ENCODE results near the gene BTNL9.

The BTNL9 gene

GRCh38 chr5:181076920-181077319 lies 36.9 kb downstream of the BTNL9 start:
- no peaks in the 10 kb centered on the region for H3K4me1 ChIP-seq (ENCODE audit: control insufficient read depth, low read depth, low read length)
- H3K27ac ChIP-seq (ENCODE audit: low read depth, low read length): no peak overlapping the region
- H3K4me3 ChIP-seq (ENCODE audit: low read length): no peak overlapping the region
- H3K36me3 ChIP-seq (ENCODE audit: control insufficient read depth, insufficient read depth, low read length): no peaks in the 10 kb centered on the region
- H4K8ac ChIP-seq (ENCODE audit: low read depth, low read length): no peak overlapping the region
- no peak overlapping the region for H3K9ac ChIP-seq (ENCODE audit: low read length)
- no peak overlapping the region for H3K4me2 ChIP-seq (ENCODE audit: low read length)
- no peak overlapping the region for H2BK15ac ChIP-seq (replicated peaks; ENCODE audit: low read depth)
- H3K27me3 ChIP-seq (ENCODE audit: insufficient read depth, low read length, poor library complexity): no peaks in the 10 kb centered on the region
- H3K79me1 ChIP-seq (ENCODE audit: low read length): no peaks in the 10 kb centered on the region
- H3K18ac ChIP-seq (ENCODE audit: low read length): no peak overlapping the region
- no peak for DNase-seq
- no peaks in the 10 kb centered on the region for H3K79me2 ChIP-seq (ENCODE audit: control insufficient read depth, insufficient read depth, low read length)
- H4K5ac ChIP-seq (ENCODE audit: low read length): no peak overlapping the region
- no peak overlapping the region for H3K23ac ChIP-seq (ENCODE audit: low read length)
- H2AK5ac ChIP-seq (ENCODE audit: low read length): no peak overlapping the region
- H2BK120ac ChIP-seq (ENCODE audit: low read depth, low read length): no peak overlapping the region
- no peak overlapping the region for H3K56ac ChIP-seq (ENCODE audit: low read length)
- H2BK5ac ChIP-seq (ENCODE audit: low read length): no peak overlapping the region
- no peak overlapping the region for H3K4ac ChIP-seq (ENCODE audit: low read depth, low read length)

DNA sequence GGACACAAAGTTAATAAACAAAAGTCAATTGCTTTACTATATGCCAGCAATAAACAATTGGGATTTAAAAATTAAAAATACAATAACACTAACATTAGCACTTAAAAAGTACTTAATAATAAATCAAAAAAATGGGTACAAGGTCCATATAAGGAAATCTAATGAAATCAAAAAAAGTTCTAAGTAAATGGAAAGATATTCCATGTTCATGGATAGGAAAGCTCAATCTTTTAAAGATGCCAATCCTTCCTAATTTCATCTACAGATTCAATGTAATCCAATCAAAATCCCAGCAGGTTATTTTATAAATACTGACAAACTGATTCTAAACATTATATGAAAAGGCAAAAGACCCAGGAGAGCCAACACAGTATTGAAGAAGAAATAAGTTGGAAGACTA lies 41.9 kb downstream of the BTNL9 start:
- DNase-seq: no peak
- Histone ChIP-seq H4K5ac (ENCODE audit: low read length) (no peak overlapping the region), H3K79me1 (ENCODE audit: low read length) (no peaks in the 10 kb centered on the region), H2BK15ac (replicated peaks; ENCODE audit: low read depth) (no peak overlapping the region), H4K8ac (ENCODE audit: low read depth, low read length) (no peak overlapping the region), H3K4me3 (ENCODE audit: low read length) (no peak overlapping the region), H3K27ac (ENCODE audit: low read depth, low read length) (no peak overlapping the region), H3K4ac (ENCODE audit: low read depth, low read length) (no peak overlapping the region), H3K27me3 (ENCODE audit: insufficient read depth, low read length, poor library complexity) (no peaks in the 10 kb centered on the region), H3K23ac (ENCODE audit: low read length) (no peak overlapping the region), H3K4me2 (ENCODE audit: low read length) (no peak overlapping the region), H3K36me3 (ENCODE audit: control insufficient read depth, insufficient read depth, low read length) (no peaks in the 10 kb centered on the region), H3K4me1 (ENCODE audit: control insufficient read depth, low read depth, low read length) (no peaks in the 10 kb centered on the region), H3K9ac (ENCODE audit: low read length) (no peak overlapping the region), H2BK120ac (ENCODE audit: low read depth, low read length) (no peak overlapping the region), H2BK5ac (ENCODE audit: low read length) (no peak overlapping the region), H3K18ac (ENCODE audit: low read length) (no peak overlapping the region), H2AK5ac (ENCODE audit: low read length) (no peak overlapping the region), H3K79me2 (ENCODE audit: control insufficient read depth, insufficient read depth, low read length) (no peaks in the 10 kb centered on the region), H3K56ac (ENCODE audit: low read length) (no peak overlapping the region)

DNA sequence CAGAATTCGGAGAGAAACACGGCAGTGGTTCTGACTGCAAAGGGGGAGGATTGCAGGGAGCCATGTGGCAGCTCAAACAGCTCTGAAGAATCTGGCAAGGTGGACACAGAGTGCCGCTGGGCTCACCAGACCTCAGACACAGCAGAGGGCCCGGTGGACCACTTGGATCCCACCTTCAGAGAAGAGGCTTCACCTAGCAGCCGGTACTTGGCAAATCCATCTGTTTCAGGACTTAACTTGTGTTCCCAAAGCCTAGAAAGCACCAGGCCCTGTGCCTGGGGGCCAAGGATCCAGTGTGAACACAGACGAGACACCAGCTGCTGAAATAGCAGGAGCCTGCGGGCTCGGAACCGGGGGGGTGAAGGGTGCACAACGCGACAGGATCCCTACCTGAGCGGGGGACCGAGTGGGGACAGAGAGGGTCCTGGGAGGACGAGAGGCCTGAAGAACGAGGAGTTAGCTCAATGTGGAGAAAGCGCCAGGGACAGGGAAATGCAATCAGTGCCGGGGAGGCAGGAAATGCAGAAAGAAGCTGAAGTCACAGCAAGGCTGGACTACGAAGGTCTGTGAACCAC lies 44.6 kb downstream of the BTNL9 start:
- H3K4me1 ChIP-seq (ENCODE audit: control insufficient read depth, low read depth, low read length): no peaks in the 10 kb centered on the region
- peak; percentile 19 for DNase-seq
- H3K4ac ChIP-seq (ENCODE audit: low read depth, low read length): no peak overlapping the region
- peak overlapping the region; percentile 39 for H3K56ac ChIP-seq (ENCODE audit: low read length)
- no peak overlapping the region for H3K23ac ChIP-seq (ENCODE audit: low read length)
- WGBS (ENCODE audit: extremely low coverage, insufficient coverage, low lambda C conversion rate): no CpG with 5 or more reads among the region's 18 CpGs
- no peak overlapping the region for H2BK120ac ChIP-seq (ENCODE audit: low read depth, low read length)
- no peaks in the 10 kb centered on the region for H3K79me1 ChIP-seq (ENCODE audit: low read length)
- peak overlapping the region; percentile 30 for H3K9ac ChIP-seq (ENCODE audit: low read length)
- no peaks in the 10 kb centered on the region for H3K27me3 ChIP-seq (ENCODE audit: insufficient read depth, low read length, poor library complexity)
- no peaks in the 10 kb centered on the region for H3K79me2 ChIP-seq (ENCODE audit: control insufficient read depth, insufficient read depth, low read length)
- H2BK15ac ChIP-seq (replicated peaks; ENCODE audit: low read depth): no peak overlapping the region
- no peak overlapping the region for H4K8ac ChIP-seq (ENCODE audit: low read depth, low read length)
- peak overlapping the region; percentile 19 for H3K4me2 ChIP-seq (ENCODE audit: low read length)
- no peaks in the 10 kb centered on the region for H3K36me3 ChIP-seq (ENCODE audit: control insufficient read depth, insufficient read depth, low read length)
- H3K4me3 ChIP-seq (ENCODE audit: low read length): no peak overlapping the region
- no peak overlapping the region for H4K5ac ChIP-seq (ENCODE audit: low read length)
- H2BK5ac ChIP-seq (ENCODE audit: low read length): no peak overlapping the region
- no peak overlapping the region for H3K27ac ChIP-seq (ENCODE audit: low read depth, low read length)
- no peak overlapping the region for H2AK5ac ChIP-seq (ENCODE audit: low read length)
- H3K18ac ChIP-seq (ENCODE audit: low read length): no peak overlapping the region

DNA sequence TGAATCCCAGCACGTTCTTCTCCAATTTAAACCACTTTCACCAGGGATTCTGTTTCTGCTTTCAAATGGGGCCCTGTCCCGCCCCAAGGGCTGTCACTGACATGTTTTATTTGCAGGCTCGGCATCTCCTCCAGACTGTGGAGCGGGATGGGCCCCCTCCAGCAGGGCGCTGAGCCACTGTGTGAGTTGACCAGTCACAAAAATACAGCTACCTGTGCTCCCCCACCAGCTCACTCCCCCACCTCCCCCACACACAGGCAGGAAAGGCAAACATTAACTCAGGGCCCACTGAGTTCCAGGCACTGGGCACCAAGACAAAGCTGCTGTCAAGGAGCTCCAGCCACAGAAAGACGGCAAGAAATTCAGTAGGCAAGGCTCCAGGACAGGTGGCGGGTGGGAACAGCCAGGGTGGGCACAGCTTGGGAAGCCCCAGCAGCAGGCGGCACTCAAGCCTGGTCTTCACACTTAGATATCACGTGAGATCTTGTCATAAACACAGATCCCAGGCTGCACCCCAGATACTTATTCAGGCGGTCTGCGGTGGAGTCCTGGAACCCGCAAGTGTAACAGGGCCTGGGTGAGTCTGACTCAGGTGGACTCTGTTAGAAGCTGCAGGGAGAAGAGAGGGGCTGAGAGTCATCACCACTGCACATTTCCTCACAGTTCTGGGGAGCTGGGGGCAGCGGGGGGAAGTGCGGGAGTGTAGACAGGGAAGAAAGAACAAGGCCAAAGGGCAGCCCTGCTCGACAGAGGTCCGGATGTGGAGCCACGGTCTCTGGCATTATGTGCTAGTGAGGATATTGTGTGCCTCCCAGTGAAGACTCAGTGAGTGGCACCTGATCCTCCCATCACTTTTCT lies 46.2 kb downstream of the BTNL9 start:
- H4K5ac ChIP-seq (ENCODE audit: low read length): no peak overlapping the region
- no peaks in the 10 kb centered on the region for H3K4me1 ChIP-seq (ENCODE audit: control insufficient read depth, low read depth, low read length)
- H3K79me1 ChIP-seq (ENCODE audit: low read length): no peaks in the 10 kb centered on the region
- H3K56ac ChIP-seq (ENCODE audit: low read length): no peak overlapping the region
- no peak overlapping the region for H3K23ac ChIP-seq (ENCODE audit: low read length)
- H3K4me3 ChIP-seq (ENCODE audit: low read length): no peak overlapping the region
- no peak for DNase-seq
- H3K36me3 ChIP-seq (ENCODE audit: control insufficient read depth, insufficient read depth, low read length): no peaks in the 10 kb centered on the region
- H3K27me3 ChIP-seq (ENCODE audit: insufficient read depth, low read length, poor library complexity): no peaks in the 10 kb centered on the region
- no peaks in the 10 kb centered on the region for H3K79me2 ChIP-seq (ENCODE audit: control insufficient read depth, insufficient read depth, low read length)
- H2BK120ac ChIP-seq (ENCODE audit: low read depth, low read length): no peak overlapping the region
- H4K8ac ChIP-seq (ENCODE audit: low read depth, low read length): no peak overlapping the region
- H3K4ac ChIP-seq (ENCODE audit: low read depth, low read length): no peak overlapping the region
- H3K9ac ChIP-seq (ENCODE audit: low read length): no peak overlapping the region
- WGBS (ENCODE audit: extremely low coverage, insufficient coverage, low lambda C conversion rate): no CpG with 5 or more reads among the region's 17 CpGs
- no peak overlapping the region for H2BK15ac ChIP-seq (replicated peaks; ENCODE audit: low read depth)
- H2BK5ac ChIP-seq (ENCODE audit: low read length): no peak overlapping the region
- no peak overlapping the region for H3K4me2 ChIP-seq (ENCODE audit: low read length)
- no peak overlapping the region for H2AK5ac ChIP-seq (ENCODE audit: low read length)
- H3K27ac ChIP-seq (ENCODE audit: low read depth, low read length): no peak overlapping the region
- no peak overlapping the region for H3K18ac ChIP-seq (ENCODE audit: low read length)

- H2BK120ac ChIP-seq (ENCODE audit: low read depth, low read length): no peak overlapping the region
- no peak overlapping the region for H3K18ac ChIP-seq (ENCODE audit: low read length)
- H3K79me2 ChIP-seq (ENCODE audit: control insufficient read depth, insufficient read depth, low read length): no peaks in the 10 kb centered on the region
- no peaks in the 10 kb centered on the region for H3K4me1 ChIP-seq (ENCODE audit: control insufficient read depth, low read depth, low read length)
- H4K8ac ChIP-seq (ENCODE audit: low read depth, low read length): no peak overlapping the region
- no peaks in the 10 kb centered on the region for H3K36me3 ChIP-seq (ENCODE audit: control insufficient read depth, insufficient read depth, low read length)
- no peak overlapping the region for H3K27ac ChIP-seq (ENCODE audit: low read depth, low read length)
- H3K27me3 ChIP-seq (ENCODE audit: insufficient read depth, low read length, poor library complexity): no peaks in the 10 kb centered on the region
- no peak overlapping the region for H3K56ac ChIP-seq (ENCODE audit: low read length)
- no peak overlapping the region for H2AK5ac ChIP-seq (ENCODE audit: low read length)
- DNase-seq: no peak
- no peak overlapping the region for H3K4ac ChIP-seq (ENCODE audit: low read depth, low read length)
- H4K5ac ChIP-seq (ENCODE audit: low read length): no peak overlapping the region
- no CpG with 5 or more reads among the region's 7 CpGs for WGBS (ENCODE audit: extremely low coverage, insufficient coverage, low lambda C conversion rate)
- no peak overlapping the region for H2BK15ac ChIP-seq (replicated peaks; ENCODE audit: low read depth)
- no peak overlapping the region for H3K9ac ChIP-seq (ENCODE audit: low read length)
- no peak overlapping the region for H2BK5ac ChIP-seq (ENCODE audit: low read length)
- no peaks in the 10 kb centered on the region for H3K79me1 ChIP-seq (ENCODE audit: low read length)
- H3K23ac ChIP-seq (ENCODE audit: low read length): no peak overlapping the region
- no peak overlapping the region for H3K4me3 ChIP-seq (ENCODE audit: low read length)
- H3K4me2 ChIP-seq (ENCODE audit: low read length): no peak overlapping the region
Observed at GRCh38 chr5:181086884-181087205, 46.8 kb downstream of the BTNL9 start.

- Histone ChIP-seq H3K27ac (ENCODE audit: low read depth, low read length) (no peak overlapping the region), H4K5ac (ENCODE audit: low read length) (no peak overlapping the region), H3K4me1 (ENCODE audit: control insufficient read depth, low read depth, low read length) (no peaks in the 10 kb centered on the region), H2BK5ac (ENCODE audit: low read length) (no peak overlapping the region), H3K36me3 (ENCODE audit: control insufficient read depth, insufficient read depth, low read length) (no peaks in the 10 kb centered on the region), H4K8ac (ENCODE audit: low read depth, low read length) (no peak overlapping the region), H2BK120ac (ENCODE audit: low read depth, low read length) (no peak overlapping the region), H3K4me2 (ENCODE audit: low read length) (no peak overlapping the region), H3K23ac (ENCODE audit: low read length) (no peak overlapping the region), H3K18ac (ENCODE audit: low read length) (no peak overlapping the region), H3K56ac (ENCODE audit: low read length) (no peak overlapping the region), H3K4me3 (ENCODE audit: low read length) (no peak overlapping the region), H3K79me1 (ENCODE audit: low read length) (no peaks in the 10 kb centered on the region), H3K9ac (ENCODE audit: low read length) (no peak overlapping the region), H3K27me3 (ENCODE audit: insufficient read depth, low read length, poor library complexity) (no peaks in the 10 kb centered on the region), H2BK15ac (replicated peaks; ENCODE audit: low read depth) (no peak overlapping the region), H2AK5ac (ENCODE audit: low read length) (no peak overlapping the region), H3K4ac (ENCODE audit: low read depth, low read length) (no peak overlapping the region), H3K79me2 (ENCODE audit: control insufficient read depth, insufficient read depth, low read length) (no peaks in the 10 kb centered on the region)
- WGBS (ENCODE audit: extremely low coverage, insufficient coverage, low lambda C conversion rate): no CpG with 5 or more reads among the region's 10 CpGs
- no peak for DNase-seq
Observed at GRCh38 chr5:181087309-181087708, 47.2 kb downstream of the BTNL9 start.
